Activated CD4-positive, alpha-beta T cell treated with anti-CD3 and anti-CD28 coated beads, Interleukin-2, amount 50 U/mL, for 16 hours (primary cell): ENCODE results near the gene MIA.
"Not testable (repeated sequence)": the region's sequence is repeated elsewhere in the genome, so short reads cannot be mapped to it uniquely, and the experiment has no call there.

Experiments
- DNase-seq: peaks from one replicate; pipeline ENCODE4 v3.0.0-alpha.2; 2020

The MIA gene

DNA sequence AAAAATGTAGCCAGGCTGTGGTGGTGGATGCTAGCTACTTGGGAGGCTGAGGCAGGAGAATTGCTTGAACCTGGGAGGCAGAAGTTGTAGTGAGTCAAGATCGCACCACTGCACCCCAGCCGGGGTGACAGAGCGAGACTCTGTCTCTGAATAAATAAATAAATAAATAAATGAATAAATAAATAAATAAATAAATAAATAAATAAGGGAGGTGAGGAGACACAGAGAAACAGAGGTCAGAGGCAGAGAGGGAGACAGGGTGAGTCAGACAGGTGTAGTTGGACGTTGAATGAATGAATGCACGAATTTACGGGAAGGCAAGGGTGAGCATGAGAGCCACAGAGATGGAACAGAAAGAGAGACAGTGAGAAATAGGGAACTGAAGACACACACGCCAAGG, 5.8 kb downstream of the MIA start:
- no peak for DNase-seq

DNA sequence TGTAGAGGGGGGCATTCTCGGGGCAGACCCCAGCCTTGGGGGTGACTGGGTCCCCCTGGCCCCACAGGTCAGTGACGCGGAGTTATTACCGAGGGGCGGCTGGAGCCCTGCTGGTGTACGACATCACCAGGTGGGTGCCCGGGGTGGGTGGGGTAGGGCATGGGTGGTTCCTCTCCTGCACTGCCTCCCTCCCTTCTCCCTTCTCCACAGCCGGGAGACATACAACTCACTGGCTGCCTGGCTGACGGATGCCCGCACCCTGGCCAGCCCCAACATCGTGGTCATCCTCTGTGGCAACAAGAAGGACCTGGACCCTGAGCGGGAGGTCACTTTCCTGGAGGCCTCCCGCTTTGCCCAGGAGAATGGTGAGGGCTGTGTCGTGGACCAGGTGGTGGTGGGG, 8.4 kb downstream of the MIA start:
- DNase-seq = no peak

DNA sequence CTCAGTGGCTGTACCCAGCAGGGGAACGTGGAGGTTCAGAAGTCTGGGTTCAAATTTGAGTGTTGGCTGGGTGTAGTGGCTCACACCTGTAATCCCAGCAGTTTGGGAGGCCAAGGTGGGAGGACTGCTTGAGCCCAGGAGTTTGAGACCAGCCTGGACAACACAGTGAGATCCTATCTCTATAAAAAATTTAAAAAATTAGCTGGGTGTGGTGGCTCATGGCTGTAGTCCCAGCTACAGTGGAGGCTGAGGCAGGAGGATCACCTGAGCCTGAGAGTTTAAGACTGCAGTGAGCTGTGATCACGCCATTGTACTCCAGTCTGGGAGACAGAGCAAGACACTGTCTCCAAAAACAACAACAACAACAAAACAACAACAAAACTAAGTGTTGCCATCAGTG, 8.8 kb downstream of the MIA start:
- DNase-seq = not testable (repeated sequence)

DNA sequence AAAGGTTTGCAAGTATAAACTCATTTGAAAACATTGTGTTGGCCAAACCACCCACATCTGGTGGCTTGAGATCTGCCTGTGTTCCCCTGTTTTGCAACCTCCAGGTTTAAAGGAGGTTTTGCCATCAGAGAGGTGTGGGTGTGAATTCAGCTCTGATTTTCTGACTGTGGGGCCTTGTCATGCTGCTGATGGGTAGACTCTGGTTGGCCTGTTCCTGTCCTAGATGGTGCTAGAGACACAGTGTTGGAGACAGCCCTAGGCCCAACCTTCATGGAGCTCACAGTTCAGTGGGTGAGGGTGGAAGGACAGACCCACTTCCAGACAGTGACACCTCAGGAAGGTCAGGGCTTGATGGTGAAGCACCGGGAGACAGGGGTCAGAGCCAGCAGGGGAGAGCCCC, 10.2 kb downstream of the MIA start:
- DNase-seq = no peak

DNA sequence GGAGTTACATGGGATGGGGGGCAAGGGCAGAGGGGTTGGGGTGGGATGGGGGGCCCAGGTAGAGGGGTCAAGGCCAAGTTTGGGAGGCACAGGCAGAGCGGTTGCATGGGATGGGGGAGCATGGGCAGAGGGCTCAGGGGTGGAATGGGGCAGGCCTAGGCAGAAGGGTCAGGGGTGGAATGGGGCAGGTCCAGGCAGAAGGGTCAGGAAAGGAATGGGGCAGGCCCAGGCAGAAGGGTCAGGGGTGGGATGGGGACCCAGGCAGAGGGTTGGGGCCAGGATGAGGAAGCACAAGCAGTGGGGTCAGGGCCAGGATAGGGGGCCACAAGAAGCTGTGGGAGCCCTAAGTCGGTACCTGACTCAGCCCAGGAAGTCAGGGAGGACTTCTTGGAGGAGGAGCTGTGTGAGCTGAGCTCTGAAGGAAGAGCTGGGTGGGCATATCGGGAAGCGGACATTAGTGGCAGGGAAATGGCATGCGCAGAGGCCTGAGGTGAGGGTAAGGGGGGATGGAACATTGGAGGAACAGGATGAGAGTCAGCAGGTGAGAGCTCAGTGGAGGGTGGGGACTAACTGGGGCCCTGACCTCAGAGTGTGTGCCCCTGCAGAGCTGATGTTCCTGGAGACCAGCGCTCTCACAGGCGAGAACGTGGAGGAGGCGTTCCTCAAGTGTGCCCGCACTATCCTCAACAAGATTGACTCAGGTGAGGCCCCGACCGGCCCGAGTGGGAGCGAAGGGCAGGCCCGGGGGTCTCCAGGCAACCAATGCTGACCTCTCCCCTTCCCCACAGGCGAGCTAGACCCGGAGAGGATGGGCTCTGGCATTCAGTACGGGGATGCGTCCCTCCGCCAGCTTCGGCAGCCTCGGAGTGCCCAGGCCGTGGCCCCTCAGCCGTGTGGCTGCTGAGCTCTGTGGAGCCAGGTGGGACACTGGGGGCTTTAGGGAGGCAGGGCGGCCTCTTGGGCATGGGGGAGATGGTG, 11.0 kb downstream of the MIA start:
- DNase-seq = no peak

DNA sequence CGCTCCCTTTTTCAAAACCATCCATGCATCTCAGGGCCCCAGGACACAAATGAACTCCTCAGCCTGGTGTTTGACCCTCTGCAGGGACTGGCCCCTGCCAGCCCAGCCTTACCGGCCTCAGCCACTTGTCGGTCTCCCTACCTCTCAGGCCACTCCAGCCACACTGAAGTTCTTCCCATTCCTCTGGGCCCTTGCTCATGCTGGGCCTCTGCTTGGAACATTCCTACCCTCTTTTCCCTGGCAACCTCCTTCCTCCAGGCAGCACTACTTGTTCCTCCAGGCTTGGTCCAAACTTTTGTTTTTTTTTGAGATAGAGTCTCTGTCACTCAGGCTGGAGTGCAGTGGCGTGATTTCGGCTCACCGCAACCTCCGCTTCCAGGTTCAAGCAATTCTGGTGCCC, 16.0 kb downstream of the MIA start:
- no peak for DNase-seq

DNA sequence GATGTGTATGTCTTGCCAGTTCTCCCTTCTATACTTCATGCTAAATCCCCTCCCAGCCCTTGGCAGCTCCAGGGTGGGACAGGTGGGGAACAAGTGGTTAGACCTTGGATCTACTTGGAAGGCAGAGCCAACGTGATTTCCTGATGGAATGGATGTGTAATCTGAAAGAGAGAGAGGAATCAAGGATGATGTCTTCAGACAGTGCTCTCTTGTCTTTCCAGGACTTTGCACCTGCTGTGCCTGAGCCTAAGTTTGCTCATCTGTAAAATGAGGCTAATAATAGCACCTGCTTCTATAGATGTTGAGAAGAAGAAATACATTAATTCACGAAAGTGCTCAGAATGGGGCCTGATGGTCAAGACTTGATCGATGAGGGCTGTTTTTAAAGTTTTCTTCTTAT, 16.7 kb downstream of the MIA start:
- no peak for DNase-seq

DNA sequence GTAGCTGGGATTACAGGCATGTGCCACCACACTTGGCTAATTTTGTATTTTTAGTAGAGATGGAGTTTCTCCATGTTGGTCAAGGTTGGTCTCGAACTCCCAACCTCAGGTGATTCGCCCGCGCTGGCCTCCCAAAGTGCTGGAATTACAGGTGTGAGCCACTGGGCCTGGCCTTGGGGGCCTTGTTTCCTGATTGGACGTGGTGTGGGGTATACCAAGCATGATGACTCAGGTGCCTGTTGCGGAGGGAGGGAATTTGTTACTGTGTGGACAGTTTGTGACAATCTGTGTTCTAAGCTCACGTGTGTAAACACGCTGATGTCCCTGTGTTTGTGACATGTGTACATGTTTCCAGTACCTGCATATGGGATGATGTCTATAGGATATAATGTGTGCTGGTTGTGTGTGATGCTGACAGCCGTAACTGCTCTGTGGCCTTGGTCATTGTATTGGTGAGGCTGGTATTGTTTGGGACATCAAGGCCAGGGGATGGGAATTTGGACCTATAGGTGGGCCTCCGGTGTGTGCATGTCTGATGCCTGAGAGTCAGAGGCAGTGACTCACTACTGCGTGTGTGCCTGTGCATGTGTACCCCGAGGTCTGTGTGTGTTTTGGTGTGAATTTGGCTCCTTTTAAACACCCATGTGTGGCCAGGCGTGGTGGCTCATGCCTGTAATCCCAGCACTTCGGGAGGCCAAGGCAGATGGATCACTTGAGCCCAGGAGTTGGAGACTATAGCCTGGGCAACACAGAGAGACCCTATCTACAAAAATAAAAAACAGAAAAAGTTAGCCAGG, 22.0 kb downstream of the MIA start:
- no peak for DNase-seq

DNA sequence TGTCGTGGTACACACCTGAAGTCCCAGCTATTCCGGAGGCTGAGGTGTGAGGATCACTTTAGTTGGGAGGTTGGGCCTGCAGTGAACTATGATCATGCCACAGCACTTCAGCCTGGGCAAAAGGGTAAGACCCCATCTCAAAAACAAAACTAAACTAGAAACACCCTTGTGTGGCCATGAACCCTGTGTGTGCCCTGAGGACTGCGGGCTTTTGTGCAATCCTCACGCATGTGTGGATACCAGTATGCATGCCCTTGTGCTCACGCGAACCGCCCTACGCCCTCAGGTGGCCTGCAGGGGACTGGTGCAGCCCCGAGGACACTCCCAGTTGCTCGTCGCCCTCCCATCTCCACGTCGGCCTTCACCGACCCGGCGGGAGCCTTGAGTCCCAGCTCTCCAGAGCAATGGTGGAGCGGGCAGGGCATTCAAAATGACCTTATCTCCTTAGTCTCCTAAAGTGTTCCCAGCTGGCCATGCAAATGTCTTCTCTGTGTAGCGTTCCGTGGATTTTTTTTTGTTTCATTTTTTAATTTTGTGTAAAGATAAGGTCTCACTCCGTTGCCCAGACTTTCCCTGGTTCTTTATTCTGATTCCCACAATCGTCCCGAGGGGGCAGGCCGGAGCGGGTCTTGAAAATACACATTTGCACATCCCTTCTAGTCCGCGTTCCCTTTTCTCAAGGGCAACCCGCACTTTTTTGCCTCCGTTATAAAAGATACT, 22.8 kb downstream of the MIA start:
- peak; percentile 73 for DNase-seq

DNA sequence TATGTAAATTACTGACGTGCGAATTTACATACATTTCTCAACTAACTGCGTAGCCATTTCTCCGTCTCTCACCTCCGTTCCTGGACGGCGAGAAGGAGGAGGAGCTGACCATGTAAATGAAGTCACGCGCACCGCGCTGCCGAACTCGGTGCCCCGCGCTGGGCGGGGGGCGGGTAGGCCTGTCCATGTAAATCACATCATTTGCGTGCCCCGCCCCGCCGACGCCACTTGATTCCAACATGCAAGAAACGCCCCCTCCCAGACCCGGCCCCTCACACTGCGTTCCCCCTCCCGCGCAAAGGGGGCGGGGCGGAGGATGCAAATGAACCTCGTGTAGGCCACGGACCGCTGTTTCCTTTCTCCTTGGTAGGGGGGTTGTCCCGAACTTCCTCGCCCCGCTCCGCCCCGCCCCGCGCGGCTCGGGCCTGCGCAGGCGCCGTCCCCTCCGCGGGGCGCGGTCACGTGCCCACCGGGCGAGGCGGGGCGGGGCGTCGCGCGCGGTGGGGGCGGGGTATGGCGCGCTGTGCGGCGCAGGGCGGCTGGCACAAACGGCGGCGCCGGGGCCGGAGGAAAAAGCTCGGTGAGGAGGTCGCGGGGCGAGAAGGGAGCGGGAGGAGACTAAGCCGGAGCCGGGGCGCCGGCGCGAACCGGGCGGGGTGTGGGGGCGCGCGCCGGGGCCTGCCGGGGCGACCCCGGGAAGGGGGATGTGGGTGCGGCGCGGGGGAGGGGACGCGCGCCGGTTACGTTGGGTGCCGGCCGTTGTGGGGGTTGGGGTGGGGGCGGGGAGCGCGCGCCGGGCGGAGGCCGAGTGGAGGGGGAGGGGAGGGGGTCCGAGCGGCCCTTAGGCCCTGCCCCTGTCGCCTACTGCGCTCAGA, 23.6 kb downstream of the MIA start, which contains the start of gene EGLN2:
Gene EGLN2 (plus strand): TSS at position 509 of the 875 bp plus-strand sequence. CDS start 1,382 bp downstream, outside the sequence.
- peak; percentile 100 for DNase-seq

DNA sequence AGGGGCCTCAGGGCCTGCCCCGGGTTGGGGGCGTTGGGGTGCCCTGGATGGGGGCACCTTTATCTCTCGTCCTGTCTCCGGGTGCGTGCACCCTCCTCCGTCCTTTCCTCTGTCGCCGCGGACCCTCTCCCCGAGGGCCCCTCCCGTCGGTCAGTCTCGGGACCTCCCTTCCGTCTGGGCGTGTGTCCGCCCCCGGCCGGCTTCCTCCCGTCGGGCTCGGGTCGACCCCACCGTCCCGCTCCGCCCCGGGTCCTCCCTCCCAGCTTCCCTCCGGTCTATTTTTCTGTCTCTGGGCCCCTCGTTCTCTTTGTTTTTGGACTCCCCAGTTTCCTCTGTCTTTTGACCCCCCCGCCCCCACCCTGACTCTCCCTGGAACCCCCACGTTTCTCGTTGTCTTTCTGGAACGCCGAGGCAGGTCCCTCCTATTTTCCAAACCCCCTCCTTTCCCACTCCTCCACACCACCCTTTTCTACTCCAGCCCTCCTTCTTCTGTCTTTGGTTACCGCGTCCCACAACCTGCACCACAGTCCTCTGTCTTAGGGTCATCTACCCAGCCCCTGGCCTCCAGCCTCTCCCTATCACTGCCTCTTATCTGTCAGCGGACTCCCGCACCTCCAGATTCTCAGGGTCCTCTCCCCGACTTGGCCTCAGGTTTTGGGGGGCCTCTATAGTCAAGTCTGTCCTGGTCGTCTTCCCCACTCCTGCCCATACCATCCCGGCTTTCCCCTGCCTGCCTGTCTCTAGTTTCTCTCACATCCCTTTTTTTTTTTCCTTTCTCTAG, 24.4 kb downstream of the MIA start:
- no peak for DNase-seq

DNA sequence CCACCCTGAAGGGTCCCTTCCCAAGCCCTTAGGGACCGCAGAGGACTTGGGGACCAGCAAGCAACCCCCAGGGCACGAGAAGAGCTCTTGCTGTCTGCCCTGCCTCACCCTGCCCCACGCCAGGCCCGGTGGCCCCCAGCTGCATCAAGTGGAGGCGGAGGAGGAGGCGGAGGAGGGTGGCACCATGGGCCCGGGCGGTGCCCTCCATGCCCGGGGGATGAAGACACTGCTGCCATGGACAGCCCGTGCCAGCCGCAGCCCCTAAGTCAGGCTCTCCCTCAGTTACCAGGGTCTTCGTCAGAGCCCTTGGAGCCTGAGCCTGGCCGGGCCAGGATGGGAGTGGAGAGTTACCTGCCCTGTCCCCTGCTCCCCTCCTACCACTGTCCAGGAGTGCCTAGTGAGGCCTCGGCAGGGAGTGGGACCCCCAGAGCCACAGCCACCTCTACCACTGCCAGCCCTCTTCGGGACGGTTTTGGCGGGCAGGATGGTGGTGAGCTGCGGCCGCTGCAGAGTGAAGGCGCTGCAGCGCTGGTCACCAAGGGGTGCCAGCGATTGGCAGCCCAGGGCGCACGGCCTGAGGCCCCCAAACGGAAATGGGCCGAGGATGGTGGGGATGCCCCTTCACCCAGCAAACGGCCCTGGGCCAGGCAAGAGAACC, 25.1 kb downstream of the MIA start:
- no peak for DNase-seq

DNA sequence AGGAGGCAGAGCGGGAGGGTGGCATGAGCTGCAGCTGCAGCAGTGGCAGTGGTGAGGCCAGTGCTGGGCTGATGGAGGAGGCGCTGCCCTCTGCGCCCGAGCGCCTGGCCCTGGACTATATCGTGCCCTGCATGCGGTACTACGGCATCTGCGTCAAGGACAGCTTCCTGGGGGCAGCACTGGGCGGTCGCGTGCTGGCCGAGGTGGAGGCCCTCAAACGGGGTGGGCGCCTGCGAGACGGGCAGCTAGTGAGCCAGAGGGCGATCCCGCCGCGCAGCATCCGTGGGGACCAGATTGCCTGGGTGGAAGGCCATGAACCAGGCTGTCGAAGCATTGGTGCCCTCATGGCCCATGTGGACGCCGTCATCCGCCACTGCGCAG, 25.7 kb downstream of the MIA start:
- no peak for DNase-seq

DNA sequence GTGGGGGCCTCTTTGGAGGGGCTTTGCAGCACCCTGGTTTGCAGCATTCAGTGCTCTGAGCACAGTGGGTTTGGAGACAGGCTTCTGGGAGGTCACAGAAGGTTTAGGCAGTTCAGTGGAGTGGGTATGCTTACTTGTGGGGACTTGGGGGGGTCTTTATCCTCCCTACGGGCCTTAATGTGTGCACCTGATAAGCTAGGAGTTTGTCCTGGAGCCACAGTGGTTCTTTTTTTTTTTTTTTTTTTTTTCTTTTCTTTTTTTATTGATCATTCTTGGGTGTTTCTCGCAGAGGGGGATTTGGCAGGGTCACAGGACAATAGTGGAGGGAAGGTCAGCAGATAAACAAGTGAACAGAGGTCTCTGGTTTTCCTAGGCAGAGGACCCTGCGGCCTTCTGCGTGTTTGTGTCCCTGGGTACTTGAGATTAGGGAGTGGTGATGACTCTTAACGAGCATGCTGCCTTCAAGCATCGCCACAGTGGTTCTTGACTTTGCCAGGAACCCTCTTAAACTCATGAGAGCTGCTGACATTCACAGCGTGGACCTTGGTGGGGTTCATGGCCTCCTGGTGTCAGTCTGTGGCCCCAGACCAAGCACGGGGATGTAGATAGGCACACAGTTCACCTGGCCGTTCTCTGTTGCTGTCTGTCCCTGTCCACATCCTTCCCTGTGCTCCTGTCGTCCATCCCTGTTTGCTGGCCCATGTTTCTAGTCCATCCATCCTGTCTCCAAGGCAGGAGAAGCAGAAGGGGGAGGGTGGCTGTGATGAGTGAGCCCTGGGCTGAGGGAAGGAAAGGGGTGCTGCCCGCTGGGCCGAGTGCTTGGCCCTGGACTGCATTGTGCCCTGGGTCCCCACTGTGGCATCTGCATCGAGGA, 26.3 kb downstream of the MIA start:
- DNase-seq = no peak

DNA sequence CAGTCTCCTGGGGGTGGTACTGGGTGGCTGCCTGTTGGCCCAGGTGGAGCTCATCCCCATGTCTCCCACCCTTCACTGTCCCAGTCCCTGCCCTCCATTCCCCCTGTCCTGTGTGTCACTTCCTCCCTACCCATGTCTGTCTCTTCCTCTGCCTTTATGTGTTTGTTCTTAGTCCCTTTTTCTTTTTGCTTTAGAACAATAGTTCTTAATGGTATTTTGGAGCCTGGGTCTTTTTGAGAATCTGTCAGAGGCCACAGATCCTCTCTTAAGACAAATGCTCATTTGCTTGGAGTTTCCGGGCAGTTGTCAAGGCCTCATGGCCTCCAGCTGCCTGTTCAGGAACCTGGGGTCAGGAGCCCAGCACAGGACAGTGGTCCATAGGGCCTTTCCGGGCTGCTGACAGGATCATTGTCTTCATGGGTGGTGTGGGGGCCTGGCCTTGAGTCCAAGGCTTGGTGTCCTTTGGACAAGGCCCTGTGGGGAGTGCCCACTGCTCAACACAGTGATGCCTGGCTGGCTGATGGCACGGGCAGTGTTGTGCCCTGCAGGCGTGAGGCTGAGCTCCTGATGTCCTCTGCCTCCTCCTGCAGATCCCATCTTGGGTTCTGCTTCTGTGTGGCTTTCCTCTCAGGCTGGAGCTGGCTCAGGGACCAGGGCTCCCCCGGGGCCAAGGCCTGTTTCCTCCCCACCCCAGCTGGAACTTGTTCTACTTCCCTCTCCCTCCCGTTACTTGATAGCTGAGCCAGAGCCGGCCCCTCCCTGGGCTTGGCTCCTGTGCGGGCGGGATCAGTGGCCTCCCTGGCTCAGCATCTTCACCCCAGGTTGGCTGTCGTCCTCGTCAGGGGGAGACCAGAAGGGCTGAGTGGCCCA, 27.2 kb downstream of the MIA start:
- no peak for DNase-seq

DNA sequence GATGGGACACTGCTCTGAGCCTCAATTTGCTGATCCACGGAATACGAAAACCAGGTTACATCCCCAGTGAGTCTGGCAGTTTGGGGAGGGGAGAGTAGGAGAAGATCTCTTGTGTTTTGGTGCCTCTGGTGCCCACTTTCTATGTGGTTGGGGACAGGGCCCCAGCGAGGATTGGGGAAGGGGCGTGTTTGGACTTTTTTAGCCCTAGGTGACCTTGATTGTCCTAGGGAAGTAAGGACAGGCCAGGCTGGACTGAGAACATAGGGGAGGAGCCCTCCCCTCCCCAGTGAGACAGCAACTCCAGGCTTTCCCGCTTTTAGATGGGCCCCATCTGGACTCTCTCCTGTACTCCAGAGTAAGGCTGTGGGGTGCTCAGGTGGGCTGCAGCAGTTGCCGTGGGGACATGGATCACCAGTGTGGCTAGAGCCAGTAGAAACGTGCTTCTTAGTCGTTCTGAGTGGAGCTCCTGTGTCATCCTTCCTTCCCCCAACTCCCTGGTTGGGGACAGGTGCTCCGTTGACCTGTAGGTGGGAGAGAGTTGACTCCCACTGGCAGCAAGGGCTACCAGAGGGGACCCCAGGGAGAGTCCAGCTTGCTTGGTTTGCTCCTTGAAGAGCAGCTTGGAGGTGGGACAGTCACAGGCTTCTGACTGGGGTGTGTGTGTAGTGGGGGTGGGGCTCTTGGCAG, 28.0 kb downstream of the MIA start:
- no peak for DNase-seq

DNA sequence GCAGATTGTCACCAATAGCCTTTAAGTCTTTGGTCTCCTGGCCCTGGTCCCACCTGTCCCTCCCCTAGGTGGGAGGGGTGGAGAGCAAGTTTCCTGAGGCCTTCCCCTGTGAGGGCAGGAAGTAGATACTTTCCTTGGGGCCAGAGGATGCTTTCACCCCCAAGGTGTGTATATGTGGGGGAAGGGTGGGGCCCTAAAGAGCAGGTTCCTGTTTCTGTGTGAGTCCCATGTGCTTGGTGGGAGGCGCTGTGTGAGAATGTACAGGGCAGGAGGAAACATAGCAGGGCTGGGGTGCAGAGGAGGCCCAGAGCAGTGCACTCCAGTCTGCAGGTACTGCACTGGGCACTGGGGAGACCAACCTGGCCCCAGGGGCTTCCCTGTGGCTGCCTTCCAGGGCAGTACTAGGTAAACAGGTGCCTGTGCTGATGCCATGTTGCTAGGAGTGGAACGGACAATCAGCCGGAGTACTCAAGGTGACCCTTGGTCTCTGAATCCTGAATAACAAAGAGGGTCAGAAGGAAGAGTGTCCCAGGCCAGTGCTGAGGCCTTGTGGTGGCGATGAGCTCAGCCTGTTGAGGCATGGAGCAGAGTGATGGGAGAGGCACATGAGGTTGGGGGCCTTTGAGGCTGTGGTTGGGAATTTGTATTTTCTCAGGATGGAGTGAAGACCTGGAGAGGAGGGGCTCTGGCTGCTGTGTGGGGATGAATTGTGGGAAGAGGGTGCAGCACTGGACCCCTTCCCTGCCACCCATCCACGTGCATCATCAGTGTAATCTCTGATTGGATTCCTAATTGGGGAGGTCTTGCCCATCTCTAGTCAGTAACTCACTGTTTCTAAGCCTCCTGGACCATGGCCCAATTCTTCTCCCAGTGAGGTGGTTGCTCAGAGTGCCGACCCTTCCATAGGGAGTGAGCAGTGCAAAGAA, 28.8 kb downstream of the MIA start:
- DNase-seq = peak; percentile 69
